ENCODE measurements around the gene SMIM12.

SMIM12 gene

GRCh38 chr1:34859446-34860200 lies at the start of gene SMIM12:
TSS of gene SMIM12 (minus strand) at chr1:34859749. CDS start at chr1:34855977, 3,772 bp downstream.
- TF ChIP-seq ZFX (IDR thresholded peaks at IDR 0.05) (peak; percentile 69; the same call in 1 of the 2 replicates), CTCF (conservative IDR thresholded peaks at IDR 0.05) (peak; percentile 95)
- H3K27ac ChIP-seq = peak within 1 kb of the TSS; percentile 81

- H3K27ac ChIP-seq = no peak overlapping the region
- TF ChIP-seq CTCF (conservative IDR thresholded peaks at IDR 0.05) (no peak), ZFX (IDR thresholded peaks at IDR 0.05) (no peak)
Measured at GRCh38 chr1:34908369-34908768, 48.8 kb upstream of the SMIM12 start.

GRCh38 chr1:34907487-34908090 lies 48.0 kb upstream of the SMIM12 start:
- TF ChIP-seq CTCF (conservative IDR thresholded peaks at IDR 0.05) (no peak), ZFX (IDR thresholded peaks at IDR 0.05) (no peak)
- H3K27ac ChIP-seq = no peak overlapping the region

- no peak overlapping the region for H3K27ac ChIP-seq
- TF ChIP-seq ZFX (IDR thresholded peaks at IDR 0.05) = no peak
- TF ChIP-seq CTCF (conservative IDR thresholded peaks at IDR 0.05) = no peak
Measured at GRCh38 chr1:34906756-34907155, 47.2 kb upstream of the SMIM12 start.

- H3K27ac ChIP-seq = no peak overlapping the region
- TF ChIP-seq ZFX (IDR thresholded peaks at IDR 0.05) (no peak), CTCF (conservative IDR thresholded peaks at IDR 0.05) (no peak)
Measured at GRCh38 chr1:34906222-34906621, 46.7 kb upstream of the SMIM12 start.

GRCh38 chr1:34905098-34905459 lies 45.5 kb upstream of the SMIM12 start:
- no peak for TF ChIP-seq CTCF (conservative IDR thresholded peaks at IDR 0.05)
- no peak for TF ChIP-seq ZFX (IDR thresholded peaks at IDR 0.05)
- H3K27ac ChIP-seq = no peak overlapping the region

All from C4-2B (cell line).